ENCODE results near the gene PERM1. TPM values are rescaled to one million over a fixed set of nuclear protein-coding genes. Genes with fewer than 3 reads are reported as not detected.

PERM1 gene
- total RNA-seq, 1 donor from 2014 or later: not detected

GRCh38 chr1:963746-964525 is 18.0 kb downstream of the PERM1 start:
- no peaks in the 10 kb centered on the region for H3K9me3 Mint-ChIP-seq (ENCODE audit: unreplicated experiment)

GRCh38 chr1:963301-963651 is 18.6 kb downstream of the PERM1 start:
- Mint-ChIP-seq H3K27me3 (ENCODE audit: unreplicated experiment) (no peaks in the 10 kb centered on the region), H3K9me3 (ENCODE audit: unreplicated experiment) (no peaks in the 10 kb centered on the region), H3K36me3 (ENCODE audit: unreplicated experiment) (peaks cover 2% of the 10 kb centered on the region), H3K4me1 (ENCODE audit: unreplicated experiment) (peaks cover 3% of the 10 kb centered on the region), H3K4me3 (ENCODE audit: unreplicated experiment) (no peak overlapping the region), H3K27ac (ENCODE audit: unreplicated experiment) (no peak overlapping the region)
- TF ChIP-seq CTCF (IDR thresholded peaks at IDR 0.05): no peak
- no peak for DNase-seq (ENCODE audit: extremely low spot score, unreplicated experiment)

More at GRCh38 chr1:963746-964525, 18.0 kb downstream of the PERM1 start:
- H3K4me3 Mint-ChIP-seq (ENCODE audit: unreplicated experiment): no peak overlapping the region
- no peaks in the 10 kb centered on the region for H3K4me1 Mint-ChIP-seq (ENCODE audit: unreplicated experiment)
- no peak overlapping the region for H3K27ac Mint-ChIP-seq (ENCODE audit: unreplicated experiment)
- no peak for TF ChIP-seq CTCF (IDR thresholded peaks at IDR 0.05)
- no peaks in the 10 kb centered on the region for H3K27me3 Mint-ChIP-seq (ENCODE audit: unreplicated experiment)
- H3K36me3 Mint-ChIP-seq (ENCODE audit: unreplicated experiment): peaks cover 2% of the 10 kb centered on the region
- DNase-seq (ENCODE audit: extremely low spot score, unreplicated experiment): no peak

- TF ChIP-seq CTCF (IDR thresholded peaks at IDR 0.05): no peak
- no peaks in the 10 kb centered on the region for H3K9me3 Mint-ChIP-seq (ENCODE audit: unreplicated experiment)
- peaks cover 2% of the 10 kb centered on the region for H3K36me3 Mint-ChIP-seq (ENCODE audit: unreplicated experiment)
- peak overlapping the region; percentile 57 for H3K4me3 Mint-ChIP-seq (ENCODE audit: unreplicated experiment)
- no peak for DNase-seq (ENCODE audit: extremely low spot score, unreplicated experiment)
- H3K27me3 Mint-ChIP-seq (ENCODE audit: unreplicated experiment): no peaks in the 10 kb centered on the region
- no peak overlapping the region for H3K27ac Mint-ChIP-seq (ENCODE audit: unreplicated experiment)
- peaks cover 8% of the 10 kb centered on the region for H3K4me1 Mint-ChIP-seq (ENCODE audit: unreplicated experiment)
Measured at GRCh38 chr1:962381-963300, 19.3 kb downstream of the PERM1 start.

GRCh38 chr1:961132-961669 is 20.7 kb downstream of the PERM1 start:
- DNase-seq (ENCODE audit: extremely low spot score, unreplicated experiment): no peak
- no peaks in the 10 kb centered on the region for H3K27me3 Mint-ChIP-seq (ENCODE audit: unreplicated experiment)
- H3K9me3 Mint-ChIP-seq (ENCODE audit: unreplicated experiment): no peaks in the 10 kb centered on the region
- peak overlapping the region; percentile 32 for H3K4me3 Mint-ChIP-seq (ENCODE audit: unreplicated experiment)
- peaks cover 13% of the 10 kb centered on the region for H3K4me1 Mint-ChIP-seq (ENCODE audit: unreplicated experiment)
- H3K27ac Mint-ChIP-seq (ENCODE audit: unreplicated experiment): no peak overlapping the region
- H3K36me3 Mint-ChIP-seq (ENCODE audit: unreplicated experiment): peaks cover 4% of the 10 kb centered on the region
- no peak for TF ChIP-seq CTCF (IDR thresholded peaks at IDR 0.05)
